Activated B cell treated with CpG ODN at 0.5 μM for 24 hours (primary cell): ENCODE data around the gene BMP6. TPM values are rescaled to one million over a fixed set of nuclear protein-coding genes. Genes with fewer than 3 reads are reported as not detected.

Experiments
- ATAC-seq: fragments of 200-7000 bp; cut with Tn5 transposase; one replicate; pipeline ENCODE4 v1.10.0; 2021; ENCODE audit warnings: low read depth, mild to moderate bottlenecking, moderate library complexity
- CTCF ChIA-PET: fragments of 350-600 bp; sonication (Branson Sonifier 250); formaldehyde crosslinking; loops from one replicate; lab custom pipeline; 2021; ENCODE audit warnings: antibody characterized with exemption; lab: Charles Lee
- POLR2A ChIA-PET: fragments of 350-600 bp; sonication (Branson Sonifier 250); formaldehyde crosslinking; loops from one replicate; lab custom pipeline; 2021; ENCODE audit warnings: antibody characterized with exemption; lab: Charles Lee
- DNase-seq: peaks from one replicate; pipeline ENCODE4 v3.0.0; 2022
- H3K27ac Mint-ChIP-seq: one replicate; pipeline ENCODE4 v1.8.0; 2020; ENCODE audit warnings: mixed read lengths
- H3K27me3 Mint-ChIP-seq: one replicate; pipeline ENCODE4 v1.8.0; 2021; ENCODE audit warnings: mixed read lengths
- H3K36me3 Mint-ChIP-seq: one replicate; pipeline ENCODE4 v1.8.0; 2021; ENCODE audit warnings: low read depth, mixed read lengths
- H3K4me1 Mint-ChIP-seq: one replicate; pipeline ENCODE4 v1.8.0; 2021; ENCODE audit warnings: mixed read lengths
- H3K4me3 Mint-ChIP-seq: one replicate; pipeline ENCODE4 v1.8.0; 2020; ENCODE audit warnings: mild to moderate bottlenecking, mixed read lengths
- H3K9me3 Mint-ChIP-seq: one replicate; pipeline ENCODE4 v1.8.0; 2020; ENCODE audit warnings: mixed read lengths
- CTCF ChIP-seq: fragments of 200-600 bp; IDR thresholded peaks from one replicate; pipeline ENCODE4 v1.8.0; 2022; ENCODE audit warnings: antibody characterized with exemption, mild to moderate bottlenecking
- intact Hi-C: fragments of 100-400 bp; cut with micrococcal nuclease; formaldehyde crosslinking; loops from one replicate; pipeline ENCODE4 v1.15.1; 2024
- total RNA-seq: library from RNA; stranded (reverse); gene quantifications from 2 replicates; pipeline ENCODE4 v1.2.3, GENCODE V29; 2022

BMP6 gene
- total RNA-seq, 1 donor from 2014 or later = 0.75 TPM

- DNase-seq (no peak), ATAC-seq (no peak)
- intact Hi-C loops = no loop called here
- TF ChIP-seq CTCF = no peak
- H3K9me3 Mint-ChIP-seq = no peaks in the 10 kb centered on the region
- H3K27me3 Mint-ChIP-seq = peaks cover 16% of the 10 kb centered on the region
- H3K4me1 Mint-ChIP-seq = no peaks in the 10 kb centered on the region
- no peaks in the 10 kb centered on the region for H3K36me3 Mint-ChIP-seq
- CTCF ChIA-PET = no interaction called here
- H3K27ac Mint-ChIP-seq = no peak overlapping the region
- no peak overlapping the region for H3K4me3 Mint-ChIP-seq
- POLR2A ChIA-PET = no interaction called here
Measured at GRCh38 chr6:7684843-7685242, 41.1 kb upstream of the BMP6 start.

- Mint-ChIP-seq H3K27me3 (peaks cover 15% of the 10 kb centered on the region), H3K27ac (no peak overlapping the region), H3K9me3 (no peaks in the 10 kb centered on the region), H3K4me3 (no peak overlapping the region), H3K4me1 (no peaks in the 10 kb centered on the region), H3K36me3 (no peaks in the 10 kb centered on the region)
- ATAC-seq = no peak
- POLR2A ChIA-PET = no interaction called here
- intact Hi-C loops = no loop called here
- CTCF ChIA-PET = no interaction called here
- DNase-seq = no peak
- no peak for TF ChIP-seq CTCF
Measured at GRCh38 chr6:7685276-7685675, 40.6 kb upstream of the BMP6 start.

DNA sequence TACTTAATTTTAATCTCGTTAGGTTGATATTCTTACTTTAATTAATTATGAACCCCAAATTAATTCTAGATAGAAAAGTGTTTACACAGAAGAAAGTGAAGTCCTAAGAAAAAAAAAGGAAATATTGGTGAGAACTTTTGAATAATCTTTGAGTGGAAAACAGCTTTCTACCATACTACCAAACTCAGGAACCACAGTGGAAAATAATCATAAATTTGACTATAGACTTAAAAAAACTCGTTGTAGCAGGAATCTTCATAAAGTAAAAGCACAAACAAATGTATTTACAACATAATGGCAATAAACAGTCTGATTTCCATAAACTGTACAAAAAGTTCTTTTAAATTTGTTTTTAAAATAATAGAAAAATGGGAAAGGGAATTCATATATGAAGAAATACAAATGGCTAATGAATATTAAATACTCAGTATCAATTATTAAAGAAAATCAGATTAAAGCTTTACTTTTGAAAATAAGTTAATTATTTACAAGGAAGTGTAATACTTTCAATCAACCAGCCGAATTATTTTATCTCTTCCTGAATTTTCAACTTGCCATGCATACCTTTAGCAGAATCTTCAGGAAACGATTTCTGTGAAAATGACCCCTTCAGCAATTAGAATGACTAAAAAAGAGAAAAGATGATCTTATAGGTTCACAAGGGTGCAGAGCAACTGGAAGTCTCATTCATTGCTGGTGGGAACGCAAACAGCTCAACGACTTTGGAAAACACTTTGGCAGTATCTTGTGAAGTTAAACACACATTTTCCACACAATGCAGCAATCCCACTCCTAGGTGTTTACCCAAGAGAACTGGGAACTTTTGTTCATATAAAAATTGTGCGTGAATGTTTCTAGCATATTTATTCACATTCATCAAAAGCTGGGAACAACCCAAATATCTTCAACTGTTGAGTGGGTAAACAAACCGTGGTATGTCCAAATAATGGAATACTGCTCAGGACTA lies 38.5 kb upstream of the BMP6 start:
- intact Hi-C loops = no loop called here

GRCh38 chr6:7691021-7691420 lies 34.9 kb upstream of the BMP6 start:
- ChIA-PET POLR2A (no interaction called here), CTCF (no interaction called here)
- Mint-ChIP-seq H3K36me3 (no peaks in the 10 kb centered on the region), H3K9me3 (no peaks in the 10 kb centered on the region), H3K27ac (no peak overlapping the region), H3K27me3 (peaks cover 13% of the 10 kb centered on the region), H3K4me3 (no peak overlapping the region), H3K4me1 (no peaks in the 10 kb centered on the region)
- DNase-seq = no peak
- intact Hi-C loops = no loop called here
- TF ChIP-seq CTCF = no peak
- ATAC-seq = no peak

More for the DNA sequence above, 38.5 kb upstream of the BMP6 start:
- POLR2A ChIA-PET = no interaction called here
- no peak for ATAC-seq
- CTCF ChIA-PET = interaction anchor here (1.3 kb wide), 1 partner anchor 16 kb away, joined by 3 read pairs; no protein-coding TSS in a partner anchor
- no peak for DNase-seq
- no peak overlapping the region for H3K4me3 Mint-ChIP-seq
- no peaks in the 10 kb centered on the region for H3K36me3 Mint-ChIP-seq
- H3K27ac Mint-ChIP-seq = no peak overlapping the region
- TF ChIP-seq CTCF = no peak
- no peaks in the 10 kb centered on the region for H3K9me3 Mint-ChIP-seq
- H3K4me1 Mint-ChIP-seq = no peaks in the 10 kb centered on the region
- H3K27me3 Mint-ChIP-seq = peaks cover 15% of the 10 kb centered on the region

DNA sequence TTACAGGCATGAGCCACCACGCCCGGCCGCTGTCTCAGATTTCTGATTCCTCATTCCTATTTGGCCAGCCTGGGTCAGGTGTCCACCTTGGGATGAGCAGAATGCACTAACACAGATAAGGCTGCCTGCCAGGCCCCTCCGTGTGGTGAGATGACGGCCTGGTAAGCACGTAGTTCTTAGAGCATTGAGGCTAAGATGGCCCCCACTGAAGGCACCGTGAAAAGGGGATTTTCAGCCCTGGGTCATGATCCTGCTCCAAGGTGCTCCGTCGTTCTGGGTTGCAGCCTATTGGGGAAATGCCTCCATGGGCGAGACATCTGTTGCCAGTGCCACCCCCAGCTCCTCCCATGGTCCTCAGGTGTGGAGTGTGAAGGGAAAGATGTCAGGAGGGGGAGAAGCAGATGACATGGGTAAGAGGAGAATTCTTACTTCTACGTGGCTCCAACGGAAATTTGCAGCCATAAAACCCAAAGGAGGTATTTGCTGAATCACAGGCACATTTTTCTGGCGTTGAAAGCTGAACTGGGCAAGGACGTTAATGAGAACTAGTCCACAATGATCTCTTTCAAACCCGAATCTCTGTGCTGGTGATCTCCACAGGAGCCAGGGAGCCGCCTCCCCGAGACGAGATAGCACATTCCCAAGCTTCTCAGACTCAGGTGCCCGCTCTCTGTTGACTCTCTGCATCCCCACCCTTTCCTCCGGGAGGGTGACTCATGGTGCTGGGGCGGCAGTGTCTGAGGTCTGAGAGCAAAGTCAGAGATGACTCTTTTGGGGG lies 34.0 kb upstream of the BMP6 start:
- ATAC-seq (no peak), DNase-seq (no peak)
- ChIA-PET POLR2A (no interaction called here), CTCF (no interaction called here)
- Mint-ChIP-seq H3K4me1 (no peaks in the 10 kb centered on the region), H3K36me3 (no peaks in the 10 kb centered on the region), H3K4me3 (no peak overlapping the region), H3K9me3 (no peaks in the 10 kb centered on the region), H3K27me3 (peaks cover 13% of the 10 kb centered on the region), H3K27ac (no peak overlapping the region)
- no peak for TF ChIP-seq CTCF
- intact Hi-C loops = no loop called here
